Stimulated activated CD4-positive, alpha-beta T cell treated with anti-CD3 and anti-CD28 coated beads, Interleukin-4, amount 100 ng/mL, for 4 hours (primary cell): Measurements from ENCODE around the gene JAG1.

Experiments
- DNase-seq, 2 experiments: peaks; one replicate each; pipeline ENCODE4 v3.0.0-alpha.2; 2020

JAG1 gene

DNA sequence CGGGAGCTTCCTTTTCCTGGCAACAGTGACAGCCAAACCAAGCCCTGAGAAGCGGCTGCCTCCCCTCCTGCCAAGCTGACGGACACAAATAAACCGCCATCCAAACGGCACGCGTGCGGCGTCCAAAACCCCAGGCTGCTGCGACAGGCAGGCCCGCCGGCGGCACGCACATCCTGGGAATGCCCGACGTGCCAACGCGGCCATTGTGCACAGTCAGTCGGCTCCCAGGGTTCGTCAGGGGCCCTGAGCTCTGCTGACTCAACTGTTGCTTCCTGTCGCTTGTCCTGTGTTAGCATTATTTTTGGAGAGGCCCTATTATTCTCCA is 6.8 kb downstream of the JAG1 start:
- DNase-seq: no peak

GRCh38 chr20:10666221-10667076 is 7.3 kb downstream of the JAG1 start:
- DNase-seq: no peak

DNA sequence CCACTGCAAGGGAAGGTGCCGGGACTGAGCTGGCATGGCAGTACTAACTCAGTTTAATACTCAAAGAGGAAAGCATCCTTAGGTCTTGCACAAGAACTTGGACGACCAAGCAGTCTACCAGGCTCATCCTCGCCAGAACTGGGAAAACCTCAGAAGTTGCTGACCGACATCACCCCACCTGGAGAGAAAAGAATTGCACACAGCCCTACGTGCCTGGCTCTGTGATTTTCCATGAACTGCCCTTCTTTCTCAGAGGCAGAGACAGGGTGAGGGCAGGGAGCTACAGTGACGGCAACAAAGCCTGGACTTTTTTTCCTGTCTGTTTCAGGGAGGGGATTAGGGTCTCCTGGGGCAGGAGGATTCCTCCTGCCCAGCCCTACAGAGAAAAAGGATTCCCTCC is 8.0 kb downstream of the JAG1 start:
- no peak for DNase-seq

DNA sequence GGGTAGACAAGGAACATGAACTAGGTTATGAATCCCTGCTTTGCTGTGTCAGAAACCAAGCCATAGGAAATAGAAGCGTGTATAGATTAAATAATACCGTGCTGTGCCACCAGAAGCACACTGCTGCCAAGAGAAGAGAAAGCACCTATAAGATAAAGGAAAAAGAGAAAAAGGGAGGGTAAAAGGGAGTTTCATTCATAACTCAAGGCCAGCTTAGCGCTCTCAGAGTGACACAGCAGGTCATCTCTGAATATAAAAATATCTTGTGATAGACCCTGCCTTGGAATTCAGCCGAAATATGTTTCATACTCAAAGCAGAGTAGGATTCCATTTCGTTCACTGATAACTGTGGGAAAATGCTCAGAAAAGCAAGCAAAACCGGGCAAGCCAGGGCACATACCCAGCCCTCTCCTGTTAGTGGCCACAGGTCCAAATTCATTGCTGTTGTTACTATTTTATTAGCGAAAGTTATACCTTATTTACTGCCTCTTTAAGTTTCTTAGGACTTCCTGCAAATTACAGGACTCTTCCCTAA is 8.7 kb downstream of the JAG1 start:
- no peak for DNase-seq

DNA sequence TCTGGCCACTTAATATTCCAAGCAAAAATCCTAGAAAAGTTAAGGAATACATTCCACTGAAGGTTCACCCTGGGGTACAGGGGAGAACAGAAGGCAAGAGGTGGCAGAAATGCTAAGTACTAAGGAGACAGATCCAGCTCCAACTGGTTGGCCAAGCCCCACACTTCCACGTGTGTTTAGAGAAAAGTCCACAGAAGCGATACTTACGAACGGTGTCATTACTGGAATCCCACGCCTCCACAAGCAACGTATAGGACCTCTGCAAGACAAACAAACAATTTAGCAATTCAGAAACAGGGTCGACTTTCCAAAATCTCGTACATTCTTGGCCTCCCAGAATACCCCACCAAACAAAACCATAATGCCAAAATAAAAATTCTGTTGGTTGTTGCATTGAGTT is 10.0 kb downstream of the JAG1 start:
- DNase-seq: no peak

DNA sequence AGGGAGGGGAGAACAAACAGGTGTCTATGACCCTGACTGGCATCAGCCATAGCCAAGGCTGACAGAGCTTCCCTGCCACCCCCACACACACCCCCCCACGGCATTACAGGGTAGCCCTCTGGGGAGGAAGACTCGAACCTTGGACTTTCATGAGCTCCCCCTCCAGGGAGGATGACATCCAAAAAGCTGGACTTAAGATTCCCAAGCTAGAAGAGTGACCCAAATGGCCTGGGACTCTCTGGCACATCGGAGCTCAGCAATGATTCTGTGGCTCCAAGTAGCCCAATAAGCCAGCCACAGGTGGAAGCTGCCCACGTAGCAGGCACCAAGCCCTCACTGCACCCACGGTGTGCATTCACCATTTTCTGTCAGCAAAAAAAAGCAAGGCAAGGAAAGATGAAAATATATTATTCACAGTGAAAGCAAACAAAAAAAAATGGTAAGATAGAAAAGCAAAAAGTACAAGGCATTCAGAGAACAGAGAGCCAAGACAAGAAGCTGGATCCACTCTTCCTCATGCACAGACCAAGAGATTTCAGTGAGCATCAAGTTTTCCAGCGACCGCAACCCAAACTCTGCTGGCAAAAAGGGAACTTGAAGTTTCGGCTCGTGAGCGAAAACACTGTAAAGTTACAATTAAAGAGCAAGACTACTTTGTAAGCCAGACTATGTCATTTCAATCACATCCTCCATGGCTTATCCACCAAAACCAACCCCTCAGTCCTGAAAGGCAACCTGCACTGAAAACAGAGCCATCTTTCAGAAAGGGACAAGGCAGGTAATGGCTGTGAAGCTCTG is 10.9 kb downstream of the JAG1 start:
- no peak for DNase-seq

DNA sequence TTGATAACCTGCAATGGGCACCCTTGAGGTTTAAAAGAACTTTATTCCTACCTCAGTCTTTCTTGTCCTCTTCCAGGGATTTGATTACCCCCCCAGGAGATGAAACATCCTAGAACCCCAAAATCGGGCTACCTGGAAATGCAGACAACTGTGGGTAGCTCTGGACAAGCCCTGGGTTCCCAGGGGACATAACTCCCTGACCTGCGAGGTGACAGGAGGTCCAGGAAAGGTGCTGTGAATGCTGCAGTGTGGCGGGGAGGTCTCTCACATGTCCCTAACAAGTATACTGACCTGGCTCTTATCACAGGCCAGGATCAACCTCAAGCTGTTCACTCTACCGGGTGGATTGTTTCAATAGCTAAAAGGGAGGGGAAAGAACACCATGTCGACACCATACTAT is 11.6 kb downstream of the JAG1 start:
- no peak for DNase-seq

DNA sequence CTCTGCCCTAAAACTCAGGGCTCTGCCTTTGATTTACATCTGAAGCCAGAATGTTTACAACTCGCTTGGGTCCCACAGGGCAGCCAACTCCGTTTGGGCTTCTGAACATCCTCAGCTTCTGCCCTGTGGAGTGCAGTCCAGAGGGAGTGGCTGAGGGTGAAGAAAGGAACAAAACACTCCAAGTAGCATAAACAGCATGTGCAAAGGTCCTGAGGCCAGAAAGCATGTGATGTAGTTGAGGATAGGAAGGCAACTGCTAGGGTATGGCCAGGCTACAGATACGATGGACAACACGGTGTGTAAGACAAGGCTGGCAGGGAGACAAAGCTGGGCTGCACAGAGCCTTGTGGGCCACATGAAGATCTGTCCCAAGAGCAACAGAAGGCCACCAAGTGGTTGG is 12.5 kb downstream of the JAG1 start:
- no peak for DNase-seq

- DNase-seq: no peak
These were observed 13.1 kb downstream of the JAG1 start for GRCh38 chr20:10660661-10661060.

DNA sequence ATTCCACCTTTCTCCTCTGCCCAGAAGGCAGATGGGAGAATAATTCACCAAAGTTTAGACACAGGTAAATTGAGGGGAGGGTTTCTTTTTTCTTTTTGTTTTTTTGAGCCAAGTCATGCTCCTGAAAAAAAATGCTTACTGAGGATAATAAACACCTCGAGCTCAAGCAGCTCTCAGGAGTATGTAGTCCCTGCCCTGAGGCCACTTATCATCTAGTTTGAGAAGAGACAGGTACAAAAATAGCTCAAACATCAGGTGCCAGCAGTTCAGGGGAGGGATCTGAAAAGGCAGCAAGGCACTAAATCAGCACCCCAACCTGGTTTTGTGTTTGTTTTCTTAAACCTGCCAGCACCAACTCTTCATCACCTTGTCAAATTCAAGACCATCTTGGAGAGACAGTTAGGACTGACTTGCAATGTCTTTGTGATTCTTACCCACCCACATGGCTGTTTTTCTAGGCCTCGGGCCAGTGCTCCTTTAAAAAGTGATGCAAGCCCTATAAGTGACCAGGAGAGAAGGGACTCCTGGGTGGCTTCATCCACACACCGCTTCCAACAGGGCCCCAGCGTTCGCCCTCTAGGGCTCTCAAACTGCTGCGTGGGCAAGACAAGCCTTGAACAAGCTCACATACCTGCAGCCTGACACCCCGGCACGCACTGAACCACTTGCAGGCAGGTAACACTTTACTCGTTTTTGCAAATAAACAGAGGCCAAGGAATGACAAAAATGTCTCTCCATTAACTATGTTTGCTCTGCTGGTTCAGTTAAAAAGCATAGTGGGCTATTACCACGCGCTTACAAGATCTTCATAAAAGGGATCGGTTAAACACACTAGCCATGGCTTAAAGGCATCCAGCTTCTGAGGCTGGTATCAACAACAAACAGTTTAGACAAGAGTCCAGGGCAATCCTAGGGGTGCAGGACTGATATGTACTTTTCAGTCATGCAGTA is 13.9 kb downstream of the JAG1 start:
- no peak for DNase-seq

DNA sequence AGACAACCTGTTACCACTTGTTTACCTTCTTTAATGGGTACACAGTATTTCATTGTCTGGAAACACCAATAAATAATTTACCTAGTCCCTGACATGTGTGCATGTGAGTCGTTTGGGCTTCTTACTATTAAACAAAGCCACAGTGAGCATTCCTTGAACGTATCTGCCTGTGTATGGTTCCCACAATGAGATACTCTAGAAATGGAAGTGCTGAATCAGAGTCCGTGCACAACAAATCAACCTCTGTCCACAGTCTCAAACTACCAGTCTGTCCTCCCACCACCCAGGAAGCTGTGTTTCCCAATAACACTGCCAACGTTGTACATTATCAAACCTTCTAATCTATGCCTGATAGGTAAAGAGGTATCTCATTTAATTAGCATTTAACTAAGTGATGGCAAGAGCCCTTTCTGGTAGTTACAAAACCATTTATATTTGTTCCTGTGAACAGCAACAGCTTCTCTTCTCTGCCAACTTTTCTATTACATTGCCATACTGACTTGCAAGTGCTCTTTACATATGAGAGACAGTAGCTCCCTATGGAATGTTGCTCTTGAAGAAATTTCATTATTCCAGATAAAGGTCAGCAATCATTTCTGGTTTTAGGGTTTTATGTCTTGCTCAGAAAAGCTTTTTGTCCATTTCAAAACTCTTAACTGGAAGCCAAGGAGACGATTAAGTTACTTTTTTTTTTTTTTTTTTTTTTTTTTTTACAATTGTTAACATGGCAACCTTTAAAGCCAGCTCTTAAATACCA is 14.7 kb downstream of the JAG1 start:
- no peak for DNase-seq

- no peak for DNase-seq
These were observed 15.6 kb downstream of the JAG1 start for GRCh38 chr20:10658051-10658823.

DNA sequence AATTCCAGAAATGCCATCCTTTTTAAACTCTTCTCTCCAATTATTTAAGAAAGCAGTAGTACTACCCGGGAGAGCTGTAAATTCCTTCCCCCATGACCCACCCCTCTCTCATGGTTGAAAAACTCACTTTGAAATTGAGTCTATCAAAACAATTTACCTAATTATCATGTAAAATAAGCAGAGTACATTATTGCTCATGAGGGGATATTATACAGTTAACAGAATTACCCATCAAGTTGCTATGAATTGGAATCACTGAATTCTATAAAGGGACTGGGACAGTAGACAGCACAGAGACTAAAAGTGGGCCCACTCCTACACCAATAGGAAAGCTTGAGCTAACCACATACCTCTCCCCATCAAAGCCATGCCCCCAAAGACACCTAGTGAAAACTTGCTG is 16.3 kb downstream of the JAG1 start:
- DNase-seq: no peak

DNA sequence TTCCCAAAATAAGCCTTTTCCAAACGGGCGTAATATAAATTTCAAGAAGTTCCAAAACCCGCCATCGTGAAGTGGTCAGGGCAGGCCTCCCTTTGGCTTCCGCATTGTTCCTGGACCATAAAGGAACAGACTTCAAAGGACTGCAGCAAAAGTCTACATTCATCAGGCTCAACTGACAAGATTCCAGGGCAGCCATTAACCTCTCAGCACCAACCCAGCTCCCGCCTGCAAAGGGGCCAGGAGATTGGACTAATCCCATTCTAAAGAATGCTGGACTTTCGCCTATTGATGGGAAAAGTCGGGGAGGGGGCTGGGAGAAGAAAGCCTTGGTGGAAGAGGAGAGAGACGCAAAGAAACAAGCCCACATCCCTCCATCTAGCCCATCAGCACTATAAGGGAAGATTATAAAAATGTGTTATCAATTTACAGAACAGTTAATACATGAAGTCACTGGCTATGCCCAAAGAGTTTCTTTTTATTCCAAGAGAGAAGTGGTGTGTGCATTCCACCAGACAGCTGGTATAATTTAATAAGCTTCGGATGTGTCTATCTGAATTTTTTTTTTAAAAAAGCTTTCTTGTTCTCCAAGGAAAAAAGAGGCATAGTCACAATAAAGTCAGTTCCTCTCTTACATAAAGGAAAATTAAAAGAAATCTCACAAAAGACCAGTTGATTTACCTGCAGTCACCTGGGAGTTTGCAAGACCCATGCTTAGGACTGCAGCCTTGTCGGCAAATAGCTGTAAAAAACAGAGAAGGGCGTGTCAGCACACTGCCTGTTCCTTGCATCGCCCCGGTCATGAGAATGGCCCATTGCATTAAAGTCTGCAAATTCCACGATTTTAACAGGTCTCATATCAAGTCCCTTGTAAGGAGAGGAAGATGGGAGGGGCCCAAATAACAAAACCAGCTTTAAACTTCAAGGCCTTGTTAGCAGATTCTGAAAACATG is 17.8 kb downstream of the JAG1 start:
- no peak for DNase-seq

DNA sequence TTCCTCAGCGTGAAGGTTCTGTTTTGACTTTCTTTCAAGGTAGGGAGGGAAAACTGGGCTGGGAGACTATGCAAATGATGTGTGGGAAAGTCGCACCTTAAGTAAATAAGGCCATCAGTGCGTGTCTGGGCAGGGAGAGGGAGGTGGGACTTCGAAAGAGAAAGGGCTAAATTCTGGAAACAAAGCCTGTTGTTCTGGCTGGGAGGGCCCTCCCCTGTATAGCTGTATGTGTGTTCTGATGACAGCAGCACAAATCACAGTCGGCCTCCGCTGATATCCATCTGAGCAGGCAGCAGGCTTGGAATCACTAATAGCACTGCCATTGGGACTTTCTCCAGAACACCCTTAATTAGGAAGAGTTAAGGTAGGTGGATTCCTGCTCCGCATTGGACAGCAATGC is 19.2 kb downstream of the JAG1 start:
- DNase-seq: no peak

DNA sequence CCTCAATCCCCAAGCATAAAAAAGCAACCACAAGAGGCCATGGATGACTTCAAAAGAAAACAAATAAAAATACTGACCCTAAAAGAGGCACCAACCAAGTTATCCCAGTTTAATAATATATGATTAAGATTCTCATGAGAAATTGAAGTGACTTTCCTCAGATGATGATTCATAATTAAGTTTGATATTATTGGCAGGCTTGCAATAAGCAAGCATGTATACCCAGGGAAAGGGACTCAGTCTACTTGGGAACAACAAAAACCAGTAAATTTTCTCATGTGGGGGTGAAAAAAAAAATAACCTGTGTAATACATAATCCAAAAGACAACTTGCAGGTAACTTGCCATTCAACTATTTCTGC is 19.6 kb downstream of the JAG1 start:
- no peak for DNase-seq

DNA sequence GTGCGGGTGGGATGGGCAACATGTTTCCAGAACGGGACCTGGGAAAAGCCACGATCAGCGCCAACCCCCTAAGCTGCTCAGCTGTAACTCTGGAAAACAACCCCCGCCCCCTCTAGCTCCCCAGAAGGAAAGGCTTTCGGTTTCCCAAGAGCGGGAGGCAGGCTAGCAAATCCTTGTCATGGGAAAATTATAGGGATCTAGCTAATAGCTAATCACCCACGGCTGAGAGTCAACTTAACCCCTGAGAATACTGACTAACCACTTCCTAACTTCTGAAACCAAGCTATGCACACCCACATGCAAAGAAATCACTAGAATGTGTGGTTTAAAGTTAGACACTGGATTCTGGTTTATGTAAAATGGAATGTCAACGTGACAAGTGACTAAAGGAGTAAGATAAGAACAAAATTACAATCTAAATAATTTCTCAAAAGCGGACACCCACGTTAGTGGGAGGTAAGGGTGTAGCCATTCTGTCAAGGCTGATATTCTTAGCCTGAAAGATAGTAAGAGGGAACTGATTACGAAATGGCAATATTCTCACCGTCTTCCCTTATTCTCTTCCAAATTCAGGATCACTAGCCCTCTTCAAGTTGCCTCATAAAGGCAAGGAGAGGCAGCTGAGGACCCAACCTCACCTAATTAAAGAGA is 20.1 kb downstream of the JAG1 start:
- DNase-seq: no peak

DNA sequence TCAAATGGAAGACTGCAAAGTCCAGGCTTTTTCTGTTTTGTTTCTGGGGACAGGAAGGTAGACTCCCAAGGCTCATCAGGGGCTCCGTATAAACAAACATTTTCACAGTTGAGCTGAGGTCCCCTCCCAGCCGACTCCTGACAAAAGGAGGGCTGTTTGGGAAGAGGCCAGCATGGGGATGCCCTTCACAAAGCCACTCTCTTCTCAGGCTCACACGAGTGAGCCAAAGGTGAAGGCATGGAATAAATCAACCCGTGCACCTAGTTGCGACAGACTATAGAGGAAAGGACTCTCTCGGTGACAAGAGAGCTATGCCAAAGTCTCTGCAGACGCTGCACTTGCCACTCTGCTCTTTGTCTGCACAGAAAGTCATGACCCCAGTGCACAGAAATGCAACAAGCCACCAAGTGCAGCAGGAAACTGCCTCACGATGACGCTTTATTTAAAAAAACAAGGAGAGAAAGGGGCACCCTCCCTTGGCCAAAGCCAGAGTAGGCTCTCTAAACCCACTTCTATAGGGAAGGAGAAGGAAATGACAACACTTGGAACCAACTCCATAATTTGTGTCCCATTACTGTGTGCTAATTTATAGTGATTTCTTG is 21.0 kb downstream of the JAG1 start:
- no peak for DNase-seq

DNA sequence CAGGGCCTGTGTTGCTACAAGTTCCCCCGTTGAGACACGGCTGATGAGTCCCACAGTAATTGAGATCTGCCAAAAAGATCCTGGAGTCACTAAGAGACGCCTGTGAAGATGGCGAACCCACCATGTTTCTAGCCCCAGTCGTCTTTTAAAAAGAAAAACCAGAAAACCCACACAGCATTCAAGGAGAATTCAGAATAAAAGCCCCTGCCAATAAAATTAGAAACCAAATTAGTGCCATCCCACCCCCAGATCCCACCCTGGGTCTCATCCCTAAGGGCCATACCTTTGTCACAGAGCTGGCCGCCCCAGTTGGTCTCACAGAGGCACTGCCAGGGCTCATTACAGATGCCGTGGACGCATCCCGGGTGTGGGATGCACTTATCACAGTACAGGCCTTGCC is 21.6 kb downstream of the JAG1 start:
- no peak for DNase-seq
